NCI-H2107 (cell line): ENCODE data around the gene FAM156A.
"Not testable (repeated sequence)": the region's sequence is repeated elsewhere in the genome, so short reads cannot be mapped to it uniquely, and the experiment has no call there.

Source experiments
- DNase-seq: peaks from one replicate; lab custom pipeline; 2025; lab: John Stamatoyannopoulos, UW

FAM156A gene

DNA sequence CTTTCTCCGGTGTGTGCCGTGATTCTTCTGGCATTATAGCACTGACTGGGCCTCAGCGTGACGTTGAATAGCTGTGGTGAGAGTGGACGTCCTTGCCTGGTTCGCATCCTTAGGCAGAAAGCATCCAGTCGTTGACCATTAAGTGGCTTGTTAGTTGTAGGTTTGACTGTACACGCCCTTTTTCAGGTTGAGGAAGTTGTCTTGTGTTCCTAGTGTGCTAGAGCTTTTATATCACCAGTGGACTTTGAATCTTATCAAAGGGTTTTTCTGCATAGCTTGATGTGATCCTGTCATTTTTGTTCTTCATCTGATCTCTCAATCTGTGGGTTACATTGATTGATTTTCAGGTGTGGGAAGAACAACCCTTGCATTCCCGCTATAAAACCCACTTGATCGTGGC lies 52.8 kb downstream of the FAM156A start:
- DNase-seq = not testable (repeated sequence)
